Endothelial cell (in vitro differentiated cells): Measurements from ENCODE around the gene SMYD2. TPM values are rescaled to one million over a fixed set of nuclear protein-coding genes. Genes with fewer than 3 reads are reported as not detected.

Experiments
- DNase-seq: peaks from one replicate; pipeline ENCODE4 v3.0.0; 2021; ENCODE audit warnings: low spot score
- H3K27ac Mint-ChIP-seq: one replicate; pipeline ENCODE4 v1.8.0; 2021; ENCODE audit warnings: mixed read lengths, inconsistent platforms; ENCODE audit not compliant: unreplicated experiment
- H3K27me3 Mint-ChIP-seq: one replicate; pipeline ENCODE4 v1.8.0; 2021; ENCODE audit warnings: mild to moderate bottlenecking, moderate library complexity, mixed read lengths, inconsistent platforms; ENCODE audit not compliant: unreplicated experiment
- H3K36me3 Mint-ChIP-seq: one replicate; pipeline ENCODE4 v1.8.0; 2021; ENCODE audit warnings: mild to moderate bottlenecking, low read depth, mixed read lengths, inconsistent platforms; ENCODE audit not compliant: unreplicated experiment
- H3K4me1 Mint-ChIP-seq: one replicate; pipeline ENCODE4 v1.8.0; 2021; ENCODE audit warnings: mild to moderate bottlenecking, mixed read lengths, inconsistent platforms; ENCODE audit not compliant: unreplicated experiment
- H3K4me3 Mint-ChIP-seq: one replicate; pipeline ENCODE4 v1.8.0; 2021; ENCODE audit warnings: mild to moderate bottlenecking, mixed read lengths, inconsistent platforms; ENCODE audit not compliant: unreplicated experiment
- H3K9me3 Mint-ChIP-seq: one replicate; pipeline ENCODE4 v1.8.0; 2021; ENCODE audit warnings: mixed read lengths, inconsistent platforms; ENCODE audit not compliant: unreplicated experiment
- total RNA-seq: library from RNA; stranded (reverse); fragmentation: NEBNext Ultra II Directional; extraction: Animal tissue kit (Norgen Biotek cat#: 25700); gene quantifications from one replicate; pipeline ENCODE4 v1.2.1, GENCODE V29; 2021; ENCODE audit not compliant: unreplicated experiment
- TF ChIP-seq, protein P1 (sequence below): fragments of 200-600 bp; sonication (generic); IDR thresholded peaks from one replicate; pipeline ENCODE4 v1.5.0; 2021; ENCODE audit warnings: antibody characterized with exemption; ENCODE audit not compliant: unreplicated experiment

Gene SMYD2
- total RNA-seq, 1 donor from 2014 or later: 44.1 TPM

DNA sequence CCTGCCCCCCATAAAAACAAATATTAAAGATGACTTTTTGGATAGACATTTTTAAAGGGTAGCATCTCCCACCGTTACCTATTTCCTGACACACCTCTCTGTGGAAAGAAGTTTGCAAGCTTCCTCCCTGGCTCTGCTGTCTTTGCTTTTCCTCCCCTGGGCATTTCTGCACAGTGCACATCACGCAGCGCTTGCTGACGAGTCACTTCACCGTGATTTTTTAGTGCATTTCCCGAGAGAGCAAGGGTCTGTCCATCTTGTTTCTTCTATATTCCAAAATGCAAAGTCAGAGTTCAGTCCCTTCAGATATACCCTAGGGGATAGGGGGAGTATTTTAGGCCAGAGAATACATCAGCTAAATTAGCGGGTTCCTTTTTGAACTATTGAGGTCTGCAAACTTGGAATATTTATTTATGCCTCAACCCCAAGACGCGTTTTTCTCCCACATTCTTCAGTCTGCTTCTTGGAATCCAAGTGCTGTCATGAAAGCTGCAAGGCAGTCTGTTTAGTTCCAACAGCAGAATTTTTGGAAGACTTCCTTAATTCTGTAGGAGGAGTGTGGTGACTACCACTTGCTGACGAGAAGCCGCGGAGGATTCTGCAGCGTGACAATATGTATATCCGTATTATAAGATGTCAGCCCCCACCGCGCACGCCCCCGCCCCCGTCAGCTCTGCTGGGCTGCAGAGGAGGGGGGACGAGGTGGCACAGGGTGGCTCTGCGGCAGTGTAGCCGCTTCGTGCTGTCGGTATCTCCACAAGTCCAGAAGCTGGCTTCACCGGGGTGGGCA lies 22.4 kb downstream of the SMYD2 start:
- Mint-ChIP-seq H3K27ac (no peak overlapping the region), H3K36me3 (peaks cover under 1% of the 10 kb centered on the region), H3K27me3 (peaks cover 1% of the 10 kb centered on the region), H3K4me3 (no peak overlapping the region), H3K9me3 (no peaks in the 10 kb centered on the region), H3K4me1 (peaks cover 13% of the 10 kb centered on the region)
- no peak for DNase-seq
- TF ChIP-seq, protein P1, sequence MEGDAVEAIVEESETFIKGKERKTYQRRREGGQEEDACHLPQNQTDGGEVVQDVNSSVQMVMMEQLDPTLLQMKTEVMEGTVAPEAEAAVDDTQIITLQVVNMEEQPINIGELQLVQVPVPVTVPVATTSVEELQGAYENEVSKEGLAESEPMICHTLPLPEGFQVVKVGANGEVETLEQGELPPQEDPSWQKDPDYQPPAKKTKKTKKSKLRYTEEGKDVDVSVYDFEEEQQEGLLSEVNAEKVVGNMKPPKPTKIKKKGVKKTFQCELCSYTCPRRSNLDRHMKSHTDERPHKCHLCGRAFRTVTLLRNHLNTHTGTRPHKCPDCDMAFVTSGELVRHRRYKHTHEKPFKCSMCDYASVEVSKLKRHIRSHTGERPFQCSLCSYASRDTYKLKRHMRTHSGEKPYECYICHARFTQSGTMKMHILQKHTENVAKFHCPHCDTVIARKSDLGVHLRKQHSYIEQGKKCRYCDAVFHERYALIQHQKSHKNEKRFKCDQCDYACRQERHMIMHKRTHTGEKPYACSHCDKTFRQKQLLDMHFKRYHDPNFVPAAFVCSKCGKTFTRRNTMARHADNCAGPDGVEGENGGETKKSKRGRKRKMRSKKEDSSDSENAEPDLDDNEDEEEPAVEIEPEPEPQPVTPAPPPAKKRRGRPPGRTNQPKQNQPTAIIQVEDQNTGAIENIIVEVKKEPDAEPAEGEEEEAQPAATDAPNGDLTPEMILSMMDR: no peak

DNA sequence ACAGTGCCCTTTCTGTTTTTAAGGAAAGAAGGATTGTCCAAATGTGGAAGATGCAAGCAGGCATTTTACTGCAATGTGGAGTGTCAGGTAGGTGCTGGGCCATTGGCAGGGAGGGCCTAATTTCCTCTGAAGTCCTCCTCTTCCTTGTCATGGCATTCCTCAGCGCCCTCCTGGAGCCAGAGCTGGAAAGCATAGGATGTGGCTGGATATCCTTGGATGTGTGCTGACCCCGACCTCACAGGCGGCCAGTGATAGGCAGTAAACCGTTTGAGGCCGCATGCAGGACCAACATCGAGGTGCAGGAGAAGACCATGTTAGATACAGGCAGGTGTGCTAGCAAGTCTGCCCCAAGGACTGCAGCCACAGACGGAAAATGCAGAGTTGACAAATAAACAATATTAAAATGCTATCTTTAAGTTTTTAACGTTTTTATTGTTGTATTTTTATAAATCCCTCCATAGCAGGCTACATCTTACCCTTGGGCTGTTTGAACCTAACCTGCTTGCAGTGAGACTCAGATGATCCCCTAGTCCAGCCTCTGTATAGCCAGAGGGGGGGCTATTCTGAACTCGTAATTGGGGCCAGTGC lies 24.3 kb downstream of the SMYD2 start:
- peaks cover 1% of the 10 kb centered on the region for H3K27me3 Mint-ChIP-seq
- no peak overlapping the region for H3K27ac Mint-ChIP-seq
- peaks cover 26% of the 10 kb centered on the region for H3K4me1 Mint-ChIP-seq
- TF ChIP-seq, protein P1: no peak
- DNase-seq: no peak
- H3K4me3 Mint-ChIP-seq: no peak overlapping the region
- H3K9me3 Mint-ChIP-seq: no peaks in the 10 kb centered on the region
- H3K36me3 Mint-ChIP-seq: peaks cover 3% of the 10 kb centered on the region

DNA sequence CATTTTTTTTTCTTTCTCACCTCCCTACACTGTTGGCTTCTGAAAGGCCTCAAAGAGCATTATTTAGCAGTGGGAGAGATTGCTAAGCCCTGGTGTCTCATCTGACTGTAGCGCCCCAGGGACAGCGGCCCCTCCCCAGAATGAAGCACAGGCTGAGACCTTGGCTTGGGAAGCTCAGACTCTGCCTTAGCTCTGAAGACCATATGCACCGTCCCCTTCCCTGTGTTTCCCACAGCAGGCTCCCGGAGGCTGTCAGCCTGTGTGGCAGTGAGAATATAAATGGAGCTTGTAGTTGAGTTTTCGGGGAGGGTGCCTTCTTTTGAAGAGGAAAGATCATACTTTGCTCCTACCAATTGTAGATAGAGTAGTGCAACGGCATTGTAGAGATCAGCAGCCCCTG lies 25.3 kb downstream of the SMYD2 start:
- TF ChIP-seq, protein P1: no peak
- peaks cover 26% of the 10 kb centered on the region for H3K4me1 Mint-ChIP-seq
- H3K9me3 Mint-ChIP-seq: no peaks in the 10 kb centered on the region
- no peak overlapping the region for H3K4me3 Mint-ChIP-seq
- H3K27me3 Mint-ChIP-seq: peaks cover 1% of the 10 kb centered on the region
- H3K27ac Mint-ChIP-seq: no peak overlapping the region
- H3K36me3 Mint-ChIP-seq: peaks cover 3% of the 10 kb centered on the region
- DNase-seq: no peak

DNA sequence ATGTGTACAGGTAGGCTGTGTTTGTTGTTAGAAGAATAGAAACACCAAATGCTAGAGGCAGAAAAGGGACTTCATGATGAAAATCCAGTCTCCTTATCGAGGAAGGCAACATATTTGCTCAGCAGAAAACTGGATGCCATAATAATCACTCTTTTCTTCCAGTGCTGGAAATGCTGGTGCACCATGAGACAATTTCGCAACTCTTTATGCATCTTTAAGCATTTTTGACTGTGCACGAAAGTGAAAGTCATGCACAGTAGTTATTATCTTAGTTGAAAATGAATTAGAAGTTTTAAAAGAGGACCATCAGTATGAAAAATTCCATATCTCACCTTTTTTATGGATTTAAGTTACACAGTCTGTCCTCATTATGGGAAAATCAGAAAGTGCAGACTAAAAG lies 29.1 kb downstream of the SMYD2 start:
- Mint-ChIP-seq H3K27me3 (peaks cover 2% of the 10 kb centered on the region), H3K9me3 (no peaks in the 10 kb centered on the region), H3K4me1 (peaks cover 17% of the 10 kb centered on the region), H3K27ac (no peak overlapping the region), H3K4me3 (no peak overlapping the region), H3K36me3 (peaks cover 6% of the 10 kb centered on the region)
- TF ChIP-seq, protein P1: no peak
- no peak for DNase-seq
